Transverse colon (tissue), 4 donors: ENCODE data around the gene PDK2. TPM values are rescaled to one million over a fixed set of nuclear protein-coding genes. Genes with fewer than 3 reads are reported as not detected.

Experiments used
- DNase-seq: peaks from one replicate; pipeline ENCODE4 v3.0.0-alpha.2; 2019
- H3K27ac ChIP-seq, 4 donors: fragments of 200-600 bp; sonication (generic); 2 replicates each; pipeline ENCODE4 v1.5.1; 2016 to 2018; ENCODE audit warnings: inconsistent platforms in 4 of 4
- H3K27me3 ChIP-seq: fragments of 200-600 bp; sonication (generic); 2 replicates; pipeline ENCODE4 v1.5.1; 2017; ENCODE audit warnings: inconsistent platforms
- H3K36me3 ChIP-seq, 4 donors: fragments of 200-600 bp; sonication (generic); 2 replicates each; pipeline ENCODE4 v1.5.1; 2017 to 2019; ENCODE audit warnings: inconsistent platforms in 4 of 4
- H3K4me1 ChIP-seq, 4 donors: fragments of 200-600 bp; sonication (generic); 2 replicates each; pipeline ENCODE4 v1.5.1; 2017 to 2020; ENCODE audit warnings: inconsistent platforms in 4 of 4
- H3K4me3 ChIP-seq, 4 donors: fragments of 200-600 bp; sonication (generic); 1 replicate in 1 of 4; 2 replicates in 3 of 4; pipeline versions ENCODE4 v1.5.1 to v1.6.1; 2017 to 2019; ENCODE audit warnings: inconsistent platforms in 4 of 4
- H3K9me3 ChIP-seq, 2 donors: fragments of 200-600 bp; sonication (generic); 2 replicates each; pipeline ENCODE4 v1.5.1; 2017 to 2019; ENCODE audit warnings: inconsistent platforms in 2 of 2
- EP300 ChIP-seq: sonication (generic); formaldehyde crosslinking; IDR thresholded peaks from one replicate; pipeline ENCODE4 v1.6.1; 2017; ENCODE audit warnings: antibody characterized with exemption, low read depth
- POLR2A ChIP-seq: fragments of 450-650 bp; IDR thresholded peaks from one replicate; pipeline ENCODE4 v1.6.1; 2016; ENCODE audit warnings: antibody characterized with exemption, mild to moderate bottlenecking, moderate library complexity
- POLR2AphosphoS5 ChIP-seq, 3 donors: sonication (generic); formaldehyde crosslinking; IDR thresholded peaks; one replicate each; pipeline ENCODE4 v1.6.1; 2016; ENCODE audit warnings: antibody characterized with exemption in 3 of 3
- WGBS, 2 donors: methylation state at CpG; one replicate each; pipeline ENCODE4 v1.1.5; 2018; ENCODE audit warnings: low coverage in 1 of 2; 5-methylcytosine and 5-hydroxymethylcytosine counted together
- in situ Hi-C, 4 donors: fragments of 200-750 bp; cut with MboI; loops; one replicate each; pipeline versions ENCODE4 v1.15.0 to v1.15.1; 2017; ENCODE audit warnings: low sequenced_read_pairs in 3 of 4, low pct_ligation_motif_present in 1 of 4, low pct_unique_long_range_greater_than_20kb in 1 of 4
- intact Hi-C: fragments of 100-400 bp; cut with DNase I; formaldehyde crosslinking; loops from one replicate; pipeline ENCODE4 v1.15.1; 2023; ENCODE audit warnings: low total_unique reads
- total RNA-seq, 4 donors: library from RNA; depleted of rRNA; stranded (reverse); fragments of >200 nt; gene quantifications; one replicate each; pipeline ENCODE4 v1.1.0, GENCODE V29; 2016
- TF ChIP-seq, protein P1 (sequence below), 5 experiments: fragments of 200-600 bp in 3 of 5; fragments of 450-650 bp in 2 of 5; sonication (generic) in 3 of 5; IDR thresholded peaks; 1 replicate in 2 of 5; 2 replicates in 3 of 5; pipeline ENCODE4 v1.5.1; 2016 to 2017; ENCODE audit warnings: antibody characterized with exemption in 5 of 5, inconsistent platforms in 3 of 5, mild to moderate bottlenecking in 2 of 5, moderate library complexity in 1 of 5

PDK2 gene
- total RNA-seq, 4 donors from 2014 or later, result 84.6 to 292 (median 136) TPM

GRCh38 chr17:50103941-50104340, 8.8 kb downstream of the PDK2 start:
- peaks cover 0 to 19% (median 2%) of the 10 kb centered on the region in 4 donors for H3K36me3 ChIP-seq
- no peak overlapping the region for H3K4me3 ChIP-seq
- no peak for DNase-seq
- intact Hi-C loops (no loop called here), in situ Hi-C loops (no loop called here)
- H3K4me1 ChIP-seq, result peaks cover 29 to 45% (median 44%) of the 10 kb centered on the region in 4 donors
- H3K9me3 ChIP-seq, result no peaks in the 10 kb centered on the region
- 75 to 96% methylated on average over 2 to 5 of the region's 5 CpGs for WGBS, 2 donors
- TF ChIP-seq EP300 (no peak), POLR2AphosphoS5 (IDR thresholded peaks at IDR 0.05) (no peak), POLR2A (no peak)
- TF ChIP-seq, protein P1, sequence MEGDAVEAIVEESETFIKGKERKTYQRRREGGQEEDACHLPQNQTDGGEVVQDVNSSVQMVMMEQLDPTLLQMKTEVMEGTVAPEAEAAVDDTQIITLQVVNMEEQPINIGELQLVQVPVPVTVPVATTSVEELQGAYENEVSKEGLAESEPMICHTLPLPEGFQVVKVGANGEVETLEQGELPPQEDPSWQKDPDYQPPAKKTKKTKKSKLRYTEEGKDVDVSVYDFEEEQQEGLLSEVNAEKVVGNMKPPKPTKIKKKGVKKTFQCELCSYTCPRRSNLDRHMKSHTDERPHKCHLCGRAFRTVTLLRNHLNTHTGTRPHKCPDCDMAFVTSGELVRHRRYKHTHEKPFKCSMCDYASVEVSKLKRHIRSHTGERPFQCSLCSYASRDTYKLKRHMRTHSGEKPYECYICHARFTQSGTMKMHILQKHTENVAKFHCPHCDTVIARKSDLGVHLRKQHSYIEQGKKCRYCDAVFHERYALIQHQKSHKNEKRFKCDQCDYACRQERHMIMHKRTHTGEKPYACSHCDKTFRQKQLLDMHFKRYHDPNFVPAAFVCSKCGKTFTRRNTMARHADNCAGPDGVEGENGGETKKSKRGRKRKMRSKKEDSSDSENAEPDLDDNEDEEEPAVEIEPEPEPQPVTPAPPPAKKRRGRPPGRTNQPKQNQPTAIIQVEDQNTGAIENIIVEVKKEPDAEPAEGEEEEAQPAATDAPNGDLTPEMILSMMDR (IDR thresholded peaks at IDR 0.05), result no peak
- H3K27me3 ChIP-seq, result no peaks in the 10 kb centered on the region
- peak overlapping the region in 1 of 4 donors; percentile 1 for H3K27ac ChIP-seq

DNA sequence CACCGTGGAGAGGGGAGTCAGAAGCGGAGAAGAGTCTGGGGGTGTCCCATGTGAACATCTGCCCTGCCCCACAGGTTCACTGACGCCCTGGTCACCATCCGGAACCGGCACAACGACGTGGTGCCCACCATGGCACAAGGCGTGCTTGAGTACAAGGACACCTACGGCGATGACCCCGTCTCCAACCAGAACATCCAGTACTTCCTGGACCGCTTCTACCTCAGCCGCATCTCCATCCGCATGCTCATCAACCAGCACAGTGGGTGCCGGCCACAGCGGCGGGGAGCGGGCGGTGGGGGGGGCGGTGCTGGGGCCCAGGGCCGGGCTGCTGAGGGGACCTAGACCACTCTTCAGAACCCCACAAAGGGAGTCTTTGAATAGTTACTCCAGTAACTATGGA, 10.7 kb downstream of the PDK2 start:
- H3K27me3 ChIP-seq, result no peaks in the 10 kb centered on the region
- H3K27ac ChIP-seq, result no peak overlapping the region
- TF ChIP-seq EP300 (no peak), POLR2A (no peak), POLR2AphosphoS5 (IDR thresholded peaks at IDR 0.05) (no peak)
- TF ChIP-seq, protein P1 (IDR thresholded peaks at IDR 0.05), result no peak
- H3K4me1 ChIP-seq, result peaks cover 19 to 30% (median 27%) of the 10 kb centered on the region in 4 donors
- in situ Hi-C loops, result no loop called here
- no peak overlapping the region for H3K4me3 ChIP-seq
- H3K9me3 ChIP-seq, result no peaks in the 10 kb centered on the region
- DNase-seq, result no peak
- intact Hi-C loops, result no loop called here
- peaks cover 0 to 19% (median 2%) of the 10 kb centered on the region in 4 donors for H3K36me3 ChIP-seq
- 94 to 100% methylated on average over 1 to 21 of the region's 21 CpGs for WGBS, 2 donors

- no peaks in the 10 kb centered on the region for H3K27me3 ChIP-seq
- TF ChIP-seq EP300, result no peak
- no peak for TF ChIP-seq POLR2AphosphoS5 (IDR thresholded peaks at IDR 0.05)
- no peak for TF ChIP-seq POLR2A
- TF ChIP-seq, protein P1 (IDR thresholded peaks at IDR 0.05), result no peak
- H3K9me3 ChIP-seq, result no peaks in the 10 kb centered on the region
- H3K36me3 ChIP-seq, result peaks cover 0 to 19% (median 2%) of the 10 kb centered on the region in 4 donors
- DNase-seq, result no peak
- H3K4me3 ChIP-seq, result no peak overlapping the region
- WGBS, 2 donors, result 74 to 77% methylated on average over 5 to 13 of the region's 13 CpGs
- intact Hi-C loops, result no loop called here
- peaks cover 18 to 30% (median 26%) of the 10 kb centered on the region in 4 donors for H3K4me1 ChIP-seq
- H3K27ac ChIP-seq, result no peak overlapping the region
- in situ Hi-C loops, result no loop called here
These were observed 11.4 kb downstream of the PDK2 start for GRCh38 chr17:50106393-50107131.

- peaks cover 0 to 19% (median 2%) of the 10 kb centered on the region in 4 donors for H3K36me3 ChIP-seq
These were observed 12.8 kb downstream of the PDK2 start for GRCh38 chr17:50107790-50108414.

More at GRCh38 chr17:50107790-50108414, 12.8 kb downstream of the PDK2 start:
- no peak overlapping the region for H3K4me3 ChIP-seq
- DNase-seq, result no peak
- no peaks in the 10 kb centered on the region for H3K9me3 ChIP-seq
- no peak overlapping the region for H3K27ac ChIP-seq
- no peaks in the 10 kb centered on the region for H3K27me3 ChIP-seq
- TF ChIP-seq POLR2AphosphoS5 (IDR thresholded peaks at IDR 0.05), result no peak
- TF ChIP-seq, protein P1 (IDR thresholded peaks at IDR 0.05), result no peak
- TF ChIP-seq EP300, result no peak
- TF ChIP-seq POLR2A, result no peak
- WGBS, 2 donors, result 84% methylated on average over 10 of the region's 10 CpGs; no CpG with 5 or more reads in 1 of the 2 donors
- peaks cover 16 to 30% (median 26%) of the 10 kb centered on the region in 4 donors for H3K4me1 ChIP-seq
- in situ Hi-C loops, result no loop called here
- intact Hi-C loops, result no loop called here
